HepG2 (cell line): Measurements from ENCODE around the gene ALOXE3. TPM values are rescaled to one million over a fixed set of nuclear protein-coding genes. Genes with fewer than 3 reads are reported as not detected.
A peak's percentile ranks its signal among the peaks of the same experiment; 100 is the strongest.

ENCODE experiments used
- HDAC6 ChIP-seq: fragments of 200-600 bp; sonication (generic); IDR thresholded peaks from 2 replicates; pipeline ENCODE4 v1.7.0; 2017; ENCODE audit warnings: mild to moderate bottlenecking, antibody characterized with exemption, low read length, low read depth
- MED8 ChIP-seq: sonication (generic); formaldehyde crosslinking; IDR thresholded peaks from 2 replicates; pipeline ENCODE4 v1.8.1; 2023; ENCODE audit warnings: mild to moderate bottlenecking, missing genetic modification reagents; ENCODE audit not compliant: insufficient replicate concordance
- MXI1 ChIP-seq: IDR thresholded peaks from 3 replicates; pipeline ENCODE4 v1.6.1; 2012; ENCODE audit warnings: low read depth, low read length, inconsistent platforms, borderline replicate concordance
- NFYC ChIP-seq: IDR thresholded peaks from 2 replicates; pipeline ENCODE4 v1.6.1; 2016; ENCODE audit warnings: missing genetic modification reagents, missing compliant biosample characterization
- RORA ChIP-seq: sonication (generic); formaldehyde crosslinking; IDR thresholded peaks from 2 replicates; pipeline ENCODE4 v1.5.0; 2020; ENCODE audit warnings: mild to moderate bottlenecking, missing genetic modification reagents, moderate library complexity
- RXRB ChIP-seq: IDR thresholded peaks from 2 replicates; pipeline ENCODE4 v1.6.1; 2016; ENCODE audit warnings: borderline replicate concordance, missing genetic modification reagents, missing compliant biosample characterization
- SRSF4 ChIP-seq: fragments of 200-400 bp; formaldehyde crosslinking; IDR thresholded peaks from one replicate; pipeline ENCODE4 v1.6.1; 2018; ENCODE audit warnings: mild to moderate bottlenecking, low read depth, low read length, moderate library complexity; ENCODE audit not compliant: poor library complexity, severe bottlenecking
- TBX2 ChIP-seq: sonication (generic); formaldehyde crosslinking; IDR thresholded peaks from 2 replicates; pipeline ENCODE4 v1.5.0; 2020; ENCODE audit warnings: missing genetic modification reagents, mild to moderate bottlenecking, borderline replicate concordance
- ZNF549 ChIP-seq: sonication (generic); formaldehyde crosslinking; IDR thresholded peaks from 2 replicates; pipeline ENCODE4 v1.5.0; 2020; ENCODE audit warnings: missing genetic modification reagents
- ZNF879 ChIP-seq: sonication (generic); formaldehyde crosslinking; IDR thresholded peaks from 2 replicates; pipeline ENCODE4 v1.8.1; 2023; ENCODE audit warnings: missing genetic modification reagents
- polyA plus RNA-seq, 8 experiments: library from polyadenylated mRNA; depleted of rRNA in 3 of 8; stranded (reverse) in 7 of 8; unstranded in 1 of 8; fragments of >200 nt; fragmentation: Illumina TruSeq in 4 of 8; extraction: Trizol in 4 of 8; gene quantifications; 2 replicates each; pipeline versions ENCODE4 v1.2.1 to v1.2.3, GENCODE V29; 2011 to 2016; ENCODE audit warnings: low read depth in 4 of 8, missing spikeins in 1 of 8, mixed read lengths in 1 of 8; ENCODE audit not compliant: insufficient read depth in 1 of 8
- total RNA-seq, 5 experiments: library from RNA; depleted of rRNA; stranded (reverse); fragments of >200 nt; fragmentation: Illumina TruSeq; extraction: Trizol; gene quantifications; 2 replicates each; pipeline ENCODE4 v1.2.3, GENCODE V29; 2016; ENCODE audit warnings: low read depth in 1 of 5
- TF ChIP-seq, protein P1 (sequence below), 2 experiments: sonication (generic) in 1 of 2; formaldehyde crosslinking in 1 of 2; IDR thresholded peaks; 2 replicates each; pipeline versions ENCODE4 v1.4.0 to v1.6.1; 2016 to 2020; ENCODE audit warnings: borderline replicate concordance in 1 of 2, low read depth in 1 of 2, mild to moderate bottlenecking in 1 of 2, missing genetic modification reagents in 1 of 2
- TF ChIP-seq, protein P2 (sequence below): IDR thresholded peaks from 2 replicates; pipeline ENCODE4 v1.6.1; 2016; ENCODE audit warnings: low read depth, borderline replicate concordance
- TF ChIP-seq, protein P3 (sequence below): sonication (generic); formaldehyde crosslinking; IDR thresholded peaks from 2 replicates; pipeline ENCODE4 v1.5.1; 2020; ENCODE audit warnings: missing genetic modification reagents, mild to moderate bottlenecking, borderline replicate concordance
- TF ChIP-seq, protein P4 (sequence below): sonication (generic); formaldehyde crosslinking; IDR thresholded peaks from 2 replicates; pipeline ENCODE4 v1.4.0; 2020; ENCODE audit warnings: mild to moderate bottlenecking, missing genetic modification reagents, borderline replicate concordance
- TF ChIP-seq, protein P5 (sequence below): sonication (generic); formaldehyde crosslinking; conservative IDR thresholded peaks from 2 replicates; pipeline ENCODE4 v1.8.1; 2023; ENCODE audit warnings: missing genetic modification reagents
- TF ChIP-seq, protein P6 (sequence below): fragments of 450-650 bp; IDR thresholded peaks from 2 replicates; pipeline ENCODE4 v1.6.1; 2016

The ALOXE3 gene
- total and polyA plus RNA-seq, 2 of the 13 experiments (the other 11 are each of a cell fraction or from before 2014, with no cell fraction given) = 0.07 TPM; not detected in 1

DNA sequence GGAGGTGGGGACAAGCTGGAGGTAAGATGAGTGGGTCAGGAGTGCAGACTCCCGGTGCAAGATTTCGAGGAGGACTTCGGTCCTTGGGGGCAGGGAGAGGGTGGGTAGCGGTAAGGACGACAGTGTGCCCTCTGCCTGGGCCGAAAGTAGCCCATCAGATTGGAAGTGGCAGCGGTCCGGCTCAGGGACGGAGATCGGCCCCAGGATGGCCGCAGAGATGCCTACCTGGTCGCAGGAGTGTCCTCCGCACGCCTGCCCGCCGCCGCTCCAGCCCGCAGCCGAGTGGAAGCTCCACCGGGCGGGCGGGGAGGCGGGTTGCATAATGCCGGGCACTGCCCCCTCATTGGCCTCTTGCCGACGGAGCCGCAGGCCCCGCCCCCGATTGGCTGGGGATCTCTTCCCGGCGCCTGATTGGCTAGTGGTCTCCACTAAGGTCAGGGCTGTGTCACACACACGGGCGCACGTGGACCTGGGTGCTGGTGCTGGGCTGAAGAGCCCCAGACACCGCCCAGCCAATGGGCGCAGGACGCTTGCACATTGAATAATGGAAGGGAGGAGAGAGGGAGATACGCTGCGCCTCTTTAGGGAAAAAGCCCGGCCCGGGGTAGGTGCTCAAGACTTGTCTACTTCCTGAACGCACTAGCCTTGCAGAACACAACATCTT lies 33.9 kb upstream of the ALOXE3 start, which contains the start of gene PER1 (continued):
- TF ChIP-seq, protein P1, sequence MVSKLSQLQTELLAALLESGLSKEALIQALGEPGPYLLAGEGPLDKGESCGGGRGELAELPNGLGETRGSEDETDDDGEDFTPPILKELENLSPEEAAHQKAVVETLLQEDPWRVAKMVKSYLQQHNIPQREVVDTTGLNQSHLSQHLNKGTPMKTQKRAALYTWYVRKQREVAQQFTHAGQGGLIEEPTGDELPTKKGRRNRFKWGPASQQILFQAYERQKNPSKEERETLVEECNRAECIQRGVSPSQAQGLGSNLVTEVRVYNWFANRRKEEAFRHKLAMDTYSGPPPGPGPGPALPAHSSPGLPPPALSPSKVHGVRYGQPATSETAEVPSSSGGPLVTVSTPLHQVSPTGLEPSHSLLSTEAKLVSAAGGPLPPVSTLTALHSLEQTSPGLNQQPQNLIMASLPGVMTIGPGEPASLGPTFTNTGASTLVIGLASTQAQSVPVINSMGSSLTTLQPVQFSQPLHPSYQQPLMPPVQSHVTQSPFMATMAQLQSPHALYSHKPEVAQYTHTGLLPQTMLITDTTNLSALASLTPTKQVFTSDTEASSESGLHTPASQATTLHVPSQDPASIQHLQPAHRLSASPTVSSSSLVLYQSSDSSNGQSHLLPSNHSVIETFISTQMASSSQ (IDR thresholded peaks at IDR 0.05; ENCODE audit: low read depth) = no peak
- TF ChIP-seq, protein P1 (CRISPR knock-in tag; IDR thresholded peaks at IDR 0.05; ENCODE audit: borderline replicate concordance) = peak; percentile 36; the same call in 1 of the 2 replicates
- TF ChIP-seq TBX2 (CRISPR knock-in tag) (no peak), HDAC6 (no peak), MED8 (CRISPR knock-in tag) (no peak), SRSF4 (no peak), ZNF879 (CRISPR knock-in tag) (no peak), MXI1 (peak; percentile 82; the same call in 1 of the 3 replicates), ZNF549 (no peak), RXRB (CRISPR knock-in tag) (peak; percentile 23; the same call in 1 of the 2 replicates), NFYC (CRISPR knock-in tag) (peak; percentile 80), RORA (CRISPR knock-in tag) (no peak)
- TF ChIP-seq, protein P2, sequence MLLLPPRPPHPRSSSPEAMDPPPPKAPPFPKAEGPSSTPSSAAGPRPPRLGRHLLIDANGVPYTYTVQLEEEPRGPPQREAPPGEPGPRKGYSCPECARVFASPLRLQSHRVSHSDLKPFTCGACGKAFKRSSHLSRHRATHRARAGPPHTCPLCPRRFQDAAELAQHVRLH (CRISPR knock-in tag) = no peak
- TF ChIP-seq, protein P3, sequence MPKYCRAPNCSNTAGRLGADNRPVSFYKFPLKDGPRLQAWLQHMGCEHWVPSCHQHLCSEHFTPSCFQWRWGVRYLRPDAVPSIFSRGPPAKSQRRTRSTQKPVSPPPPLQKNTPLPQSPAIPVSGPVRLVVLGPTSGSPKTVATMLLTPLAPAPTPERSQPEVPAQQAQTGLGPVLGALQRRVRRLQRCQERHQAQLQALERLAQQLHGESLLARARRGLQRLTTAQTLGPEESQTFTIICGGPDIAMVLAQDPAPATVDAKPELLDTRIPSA = no peak
- TF ChIP-seq, protein P4, sequence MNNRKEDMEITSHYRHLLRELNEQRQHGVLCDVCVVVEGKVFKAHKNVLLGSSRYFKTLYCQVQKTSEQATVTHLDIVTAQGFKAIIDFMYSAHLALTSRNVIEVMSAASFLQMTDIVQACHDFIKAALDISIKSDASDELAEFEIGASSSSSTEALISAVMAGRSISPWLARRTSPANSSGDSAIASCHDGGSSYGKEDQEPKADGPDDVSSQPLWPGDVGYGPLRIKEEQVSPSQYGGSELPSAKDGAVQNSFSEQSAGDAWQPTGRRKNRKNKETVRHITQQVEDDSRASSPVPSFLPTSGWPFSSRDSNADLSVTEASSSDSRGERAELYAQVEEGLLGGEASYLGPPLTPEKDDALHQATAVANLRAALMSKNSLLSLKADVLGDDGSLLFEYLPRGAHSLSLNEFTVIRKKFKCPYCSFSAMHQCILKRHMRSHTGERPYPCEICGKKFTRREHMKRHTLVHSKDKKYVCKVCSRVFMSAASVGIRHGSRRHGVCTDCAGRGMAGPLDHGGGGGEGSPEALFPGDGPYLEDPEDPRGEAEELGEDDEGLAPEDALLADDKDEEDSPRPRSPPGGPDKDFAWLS (CRISPR knock-in tag) = no peak
- TF ChIP-seq, protein P5, sequence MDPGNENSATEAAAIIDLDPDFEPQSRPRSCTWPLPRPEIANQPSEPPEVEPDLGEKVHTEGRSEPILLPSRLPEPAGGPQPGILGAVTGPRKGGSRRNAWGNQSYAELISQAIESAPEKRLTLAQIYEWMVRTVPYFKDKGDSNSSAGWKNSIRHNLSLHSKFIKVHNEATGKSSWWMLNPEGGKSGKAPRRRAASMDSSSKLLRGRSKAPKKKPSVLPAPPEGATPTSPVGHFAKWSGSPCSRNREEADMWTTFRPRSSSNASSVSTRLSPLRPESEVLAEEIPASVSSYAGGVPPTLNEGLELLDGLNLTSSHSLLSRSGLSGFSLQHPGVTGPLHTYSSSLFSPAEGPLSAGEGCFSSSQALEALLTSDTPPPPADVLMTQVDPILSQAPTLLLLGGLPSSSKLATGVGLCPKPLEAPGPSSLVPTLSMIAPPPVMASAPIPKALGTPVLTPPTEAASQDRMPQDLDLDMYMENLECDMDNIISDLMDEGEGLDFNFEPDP = no peak
- TF ChIP-seq, protein P6, sequence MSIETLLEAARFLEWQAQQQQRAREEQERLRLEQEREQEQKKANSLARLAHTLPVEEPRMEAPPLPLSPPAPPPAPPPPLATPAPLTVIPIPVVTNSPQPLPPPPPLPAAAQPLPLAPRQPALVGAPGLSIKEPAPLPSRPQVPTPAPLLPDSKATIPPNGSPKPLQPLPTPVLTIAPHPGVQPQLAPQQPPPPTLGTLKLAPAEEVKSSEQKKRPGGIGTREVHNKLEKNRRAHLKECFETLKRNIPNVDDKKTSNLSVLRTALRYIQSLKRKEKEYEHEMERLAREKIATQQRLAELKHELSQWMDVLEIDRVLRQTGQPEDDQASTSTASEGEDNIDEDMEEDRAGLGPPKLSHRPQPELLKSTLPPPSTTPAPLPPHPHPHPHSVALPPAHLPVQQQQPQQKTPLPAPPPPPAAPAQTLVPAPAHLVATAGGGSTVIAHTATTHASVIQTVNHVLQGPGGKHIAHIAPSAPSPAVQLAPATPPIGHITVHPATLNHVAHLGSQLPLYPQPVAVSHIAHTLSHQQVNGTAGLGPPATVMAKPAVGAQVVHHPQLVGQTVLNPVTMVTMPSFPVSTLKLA = peak; percentile 57
